Stromal cell of bone marrow (primary cell): ENCODE results near the gene AP2B1.
"Not testable (repeated sequence)": the region's sequence is repeated elsewhere in the genome, so short reads cannot be mapped to it uniquely, and the experiment has no call there.

ENCODE experiments used
- DNase-seq: peaks from one replicate; pipeline ENCODE4 v3.0.0-alpha.2; 2012; ENCODE audit warnings: low read depth

The AP2B1 gene

DNA sequence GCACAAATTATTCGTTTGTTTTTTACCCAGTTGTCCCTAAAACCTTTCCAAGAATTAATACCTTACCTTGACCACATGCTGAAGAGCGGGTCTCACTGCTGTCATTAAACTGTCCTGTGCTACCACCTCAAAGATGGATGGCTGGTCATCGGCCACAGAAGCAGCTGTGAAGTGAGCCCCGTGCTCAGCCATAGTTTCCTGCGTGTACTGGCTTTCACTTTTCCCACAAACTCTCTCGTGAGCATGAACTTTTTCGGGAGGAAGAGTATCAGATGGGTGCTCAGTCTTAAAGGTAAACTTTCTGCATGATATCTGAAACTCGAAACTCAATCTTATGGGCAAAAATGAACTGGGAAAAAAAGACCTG is 9.3 kb upstream of the AP2B1 start:
- DNase-seq, result no peak

DNA sequence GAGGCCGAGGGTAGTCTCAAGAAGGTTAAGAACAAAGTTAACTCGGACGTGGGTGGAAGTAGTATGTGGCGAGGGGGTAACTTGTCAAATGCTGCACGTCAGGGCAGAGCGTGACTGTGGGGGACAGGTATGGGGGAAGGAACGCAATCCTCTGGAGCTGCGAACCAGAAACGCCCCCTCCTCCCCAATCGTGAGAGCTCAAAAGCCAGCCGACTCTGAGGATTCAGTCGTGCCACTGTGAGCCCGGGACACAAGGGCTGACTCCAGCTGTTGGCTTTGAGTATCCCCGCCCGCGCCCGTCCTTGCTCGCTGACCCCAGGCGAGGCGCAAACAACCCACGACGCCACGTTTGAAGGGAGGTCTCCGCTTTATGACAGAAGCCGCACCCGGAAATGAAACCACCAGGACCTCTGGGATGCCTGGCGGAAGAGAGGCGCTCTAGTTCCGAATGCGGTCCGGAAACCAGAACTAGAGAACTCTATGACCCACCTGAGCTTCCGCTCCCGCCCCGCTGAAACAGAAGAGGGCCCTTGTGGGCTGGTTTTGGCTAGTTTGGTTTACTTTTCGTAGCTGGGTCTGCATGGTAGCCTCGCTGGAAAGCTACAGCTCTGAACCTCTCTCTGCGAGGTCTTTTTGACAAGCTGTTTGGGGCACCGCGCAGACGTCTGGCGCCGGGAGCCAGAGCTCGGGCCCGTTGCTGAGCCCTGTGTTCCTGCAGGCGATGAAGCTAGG is 8.8 kb upstream of the AP2B1 start, which contains the start of gene PEX12:
PEX12 (minus strand) TSS at position 375 of the 732 bp plus-strand sequence. CDS start 550 bp downstream, outside the sequence.
- peak; percentile 87 for DNase-seq

DNA sequence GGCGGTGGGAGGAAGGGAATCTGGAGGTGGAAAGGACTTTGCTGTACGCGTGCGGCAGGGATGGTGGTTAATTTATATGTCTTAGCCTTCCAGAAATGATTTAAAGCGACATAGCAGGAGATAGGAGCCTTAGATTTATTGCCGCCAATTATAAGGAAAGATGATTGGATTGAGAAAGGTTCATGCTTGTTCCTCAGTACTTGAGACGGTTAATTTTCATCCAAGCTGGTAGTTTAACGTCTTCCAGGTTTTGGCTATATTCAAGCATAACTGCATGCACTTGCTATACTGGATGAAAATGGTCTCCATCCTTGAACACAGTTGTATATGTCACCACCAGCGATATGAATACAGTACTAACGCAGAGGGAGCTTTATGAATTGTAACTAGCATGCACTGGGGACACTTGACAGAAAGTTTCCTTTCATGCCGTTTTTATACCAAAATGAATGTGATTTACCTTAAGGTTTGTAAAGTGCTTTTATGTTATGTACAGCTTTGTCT is 8.1 kb upstream of the AP2B1 start:
- DNase-seq, result no peak

DNA sequence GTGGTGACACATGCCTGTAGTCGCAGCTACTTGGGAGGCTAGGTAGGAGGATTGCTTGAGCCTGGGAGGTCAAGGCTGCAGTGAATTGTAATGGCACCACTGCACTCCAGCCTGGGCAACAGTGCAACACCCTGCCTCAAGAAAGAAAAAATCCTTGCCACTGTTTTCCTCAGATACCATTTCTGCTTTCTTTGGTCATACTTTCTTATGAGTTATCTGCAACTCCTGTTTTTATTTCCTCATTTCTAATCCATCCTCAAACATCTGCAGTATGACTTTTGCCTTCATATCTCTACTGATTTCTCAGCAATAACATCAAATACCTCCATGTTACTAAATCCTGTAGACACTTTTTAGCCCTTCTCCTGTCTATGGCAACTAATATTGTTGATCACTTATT is 3.1 kb upstream of the AP2B1 start:
- DNase-seq, result no peak

DNA sequence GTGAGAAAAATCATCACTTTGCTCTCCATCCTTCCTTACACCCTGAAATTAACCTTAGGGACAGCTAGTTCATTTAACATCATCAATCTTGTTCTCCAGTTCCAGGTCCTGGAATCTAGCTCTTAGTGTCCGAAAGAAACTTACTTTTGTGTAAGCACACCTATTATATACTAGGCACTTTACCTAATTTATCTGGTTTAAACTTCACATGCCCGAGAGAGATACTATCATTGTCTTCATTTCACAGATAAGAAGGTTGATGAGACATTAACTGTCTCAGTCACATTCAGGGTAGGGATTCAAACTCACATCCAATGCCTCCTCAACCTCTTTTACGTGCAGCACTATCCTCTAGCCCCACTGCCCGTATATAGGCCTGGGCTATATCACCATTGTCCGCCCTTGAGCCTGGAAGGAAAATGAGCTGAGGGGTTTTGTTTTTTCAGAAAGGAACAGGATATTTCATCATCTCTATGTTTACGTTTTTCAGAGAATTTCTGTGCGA is 501 bp upstream of the AP2B1 start:
- no peak for DNase-seq

DNA sequence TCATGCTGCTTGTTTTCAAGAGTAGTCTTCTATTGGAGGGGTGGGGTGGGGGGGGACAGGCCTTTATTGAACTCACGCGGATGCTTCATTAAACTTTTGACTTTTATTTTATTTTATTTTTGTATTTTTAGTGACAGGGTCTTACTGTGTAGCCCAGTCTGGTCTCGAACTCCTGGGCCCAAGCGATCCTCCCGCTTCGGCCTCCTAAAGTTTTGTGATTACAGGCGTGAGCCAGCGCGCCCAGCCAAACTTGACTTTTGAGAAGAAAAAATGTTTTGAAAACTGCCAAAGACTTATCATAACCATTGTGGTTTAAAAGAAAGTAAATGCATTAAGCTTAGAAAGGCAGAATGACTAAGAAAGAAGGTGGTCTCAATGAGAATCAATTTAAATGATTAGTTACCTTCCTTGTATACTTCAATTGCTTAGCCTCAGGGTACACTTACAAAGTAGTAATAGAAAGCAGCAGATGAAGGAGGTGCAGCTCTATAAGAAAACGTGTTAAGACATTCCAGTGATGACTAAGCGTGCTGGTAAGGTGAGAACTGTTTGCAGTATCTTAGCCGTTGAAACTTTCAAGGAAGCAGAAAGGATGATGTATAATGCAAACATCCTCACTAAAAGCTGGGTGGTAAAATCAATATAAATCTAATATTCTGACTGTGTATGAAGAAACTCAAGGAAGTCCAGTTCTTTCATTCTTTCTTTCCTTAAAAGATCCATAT is 1.2 kb downstream of the AP2B1 start:
- no peak for DNase-seq

DNA sequence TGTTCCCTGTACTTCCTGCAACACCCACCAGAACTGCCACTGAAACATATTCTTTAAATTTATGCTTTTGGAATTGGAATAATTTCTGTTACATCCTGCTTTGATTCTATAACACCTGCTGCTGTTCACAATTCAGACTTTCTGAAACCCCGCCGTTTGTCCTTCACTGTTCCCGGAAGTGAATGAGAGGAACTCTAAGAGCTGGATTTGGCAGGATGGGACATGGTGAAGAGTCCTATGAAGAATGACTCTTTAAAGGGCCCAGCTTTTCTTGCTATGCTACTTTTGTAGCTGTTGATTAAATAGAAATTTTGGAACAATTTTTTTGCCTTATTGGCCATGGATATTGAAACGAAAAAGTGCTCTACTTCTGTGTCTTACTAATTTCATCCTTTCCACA is 8.9 kb downstream of the AP2B1 start:
- no peak for DNase-seq

DNA sequence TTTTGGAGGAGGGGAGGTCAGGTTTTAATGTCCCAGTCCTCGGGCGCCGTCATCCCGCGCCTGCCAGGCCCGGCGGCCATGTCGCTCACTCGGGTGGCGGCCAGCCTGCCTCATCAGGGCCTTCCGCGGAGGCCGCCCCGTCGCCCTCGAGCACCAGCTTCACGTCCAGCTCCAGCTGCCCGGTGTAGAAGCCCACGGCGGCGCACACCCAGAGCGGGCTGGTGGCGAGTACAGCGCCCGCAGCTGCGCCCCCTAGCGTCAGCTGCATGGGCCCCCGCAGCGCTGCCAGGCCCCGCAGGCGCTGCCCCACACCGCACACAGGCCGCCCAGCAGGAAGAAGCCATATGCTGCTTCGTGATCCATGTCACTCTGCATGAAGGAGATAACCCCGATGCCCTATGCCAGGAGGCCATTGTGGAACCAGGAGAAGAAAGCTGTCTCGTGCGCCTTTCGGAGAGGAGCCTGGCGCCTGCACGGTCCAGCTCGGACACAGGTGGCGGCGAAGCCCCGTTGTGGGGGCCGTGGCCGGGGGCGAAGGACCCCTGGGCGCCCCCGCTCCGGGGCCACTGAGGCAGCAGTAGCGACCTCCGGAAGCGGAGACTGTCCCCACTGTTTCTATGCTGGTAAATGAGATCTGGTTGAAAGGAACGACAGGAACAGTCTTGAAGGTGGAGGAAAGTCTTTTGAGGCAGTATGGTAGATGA is 9.6 kb downstream of the AP2B1 start:
- no peak for DNase-seq

DNA sequence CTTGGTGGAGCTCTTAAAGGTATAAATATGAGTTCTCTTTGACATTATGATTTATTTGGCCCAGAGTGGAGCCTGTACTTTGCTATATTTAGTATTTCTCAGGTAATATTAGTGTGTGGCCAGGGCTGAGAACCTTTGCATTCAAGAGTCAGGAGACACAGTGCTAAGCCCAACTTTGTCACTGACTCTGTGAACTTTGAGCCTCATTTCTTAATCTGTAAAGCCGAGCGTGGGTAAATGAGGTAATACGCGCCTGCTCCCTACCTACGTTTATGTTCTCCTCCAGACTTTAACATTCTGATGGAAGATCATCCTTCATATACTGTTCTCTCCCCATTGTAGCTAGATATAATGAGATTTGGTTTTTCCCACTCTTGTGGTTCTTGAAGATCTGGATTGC is 10.5 kb downstream of the AP2B1 start:
- no peak for DNase-seq

DNA sequence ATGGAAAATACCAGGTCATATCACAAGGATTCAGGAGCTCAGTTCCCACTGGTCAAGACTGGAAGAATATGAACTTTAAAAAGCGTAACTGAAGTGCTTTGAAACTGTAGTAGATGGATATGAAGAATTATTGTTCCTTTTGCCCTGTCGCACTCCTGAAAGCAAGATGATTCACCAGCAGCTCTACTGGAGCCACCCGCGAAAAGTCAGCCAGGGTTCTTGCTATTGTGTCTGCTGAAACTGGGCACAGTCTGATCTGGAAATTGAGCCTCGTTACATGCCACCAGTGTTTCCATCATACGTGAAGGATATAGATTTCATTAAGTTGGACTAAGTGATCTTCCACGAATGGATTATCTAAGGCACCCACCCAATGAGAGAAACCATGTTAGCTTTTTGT is 16.6 kb downstream of the AP2B1 start:
- no peak for DNase-seq

DNA sequence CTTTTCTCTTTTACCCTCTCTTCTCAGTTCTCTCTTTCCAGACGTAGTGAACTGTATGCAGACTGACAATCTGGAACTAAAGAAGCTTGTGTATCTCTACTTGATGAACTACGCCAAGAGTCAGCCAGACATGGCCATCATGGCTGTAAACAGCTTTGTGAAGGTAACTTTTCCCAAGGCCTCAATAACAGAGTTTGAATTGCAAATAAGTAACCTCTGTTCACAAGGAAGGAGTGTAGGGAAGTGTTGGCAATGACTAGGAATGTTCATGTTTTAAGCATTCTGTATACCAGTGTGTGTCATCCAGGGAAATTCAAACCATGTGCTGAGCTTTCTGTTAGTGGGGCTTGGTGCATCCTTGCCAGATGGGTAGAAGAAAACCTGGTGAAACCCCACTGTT is 18.6 kb downstream of the AP2B1 start:
- no peak for DNase-seq

DNA sequence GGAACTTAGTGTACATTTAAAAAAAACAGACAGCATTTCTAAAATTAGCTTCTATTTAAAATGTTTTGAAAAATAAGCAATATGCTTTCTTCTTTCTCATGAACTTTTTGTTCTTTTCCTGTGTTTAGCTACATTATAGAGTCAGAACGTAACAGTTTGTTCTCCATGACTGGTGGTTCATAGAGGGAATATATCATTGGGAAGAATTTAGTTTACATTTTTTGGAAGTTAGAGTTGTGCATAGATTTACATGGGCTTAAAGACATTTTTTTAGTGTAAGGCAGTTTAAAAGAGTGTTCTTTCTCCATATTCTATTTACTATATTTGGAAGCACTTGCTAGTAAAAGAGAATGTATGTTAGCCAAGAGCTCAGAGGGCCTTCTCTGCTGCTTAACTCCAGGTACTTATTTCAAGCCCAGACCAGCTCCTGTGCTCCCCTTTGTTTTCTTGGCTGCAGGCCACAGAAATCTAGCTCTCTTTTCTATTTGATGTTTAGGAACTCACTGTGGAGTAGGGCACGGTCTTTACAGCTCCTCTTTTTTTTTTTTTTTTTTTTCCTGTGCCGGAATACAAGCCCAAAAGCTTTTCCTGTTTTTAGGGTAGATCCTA is 20.2 kb downstream of the AP2B1 start:
- DNase-seq, result no peak

DNA sequence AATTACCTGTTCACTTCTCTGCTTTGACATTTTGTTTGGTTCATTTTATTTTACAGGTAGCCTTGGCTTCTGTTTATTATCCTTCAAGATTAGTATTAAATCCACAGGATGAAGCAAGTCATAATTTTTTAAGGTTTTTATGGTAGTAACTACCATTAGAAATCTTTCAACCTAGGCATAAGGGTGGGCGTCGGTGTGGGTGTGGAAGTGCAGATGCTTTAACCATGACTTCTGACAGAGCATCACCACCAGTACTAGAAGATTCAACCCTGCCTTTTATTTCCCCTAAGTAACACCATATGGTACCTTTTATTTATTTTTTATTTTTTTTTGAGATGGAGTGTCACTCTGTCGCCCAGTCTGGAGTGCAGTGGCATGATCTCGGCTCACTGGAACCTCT is 22.7 kb downstream of the AP2B1 start:
- DNase-seq, result no peak

DNA sequence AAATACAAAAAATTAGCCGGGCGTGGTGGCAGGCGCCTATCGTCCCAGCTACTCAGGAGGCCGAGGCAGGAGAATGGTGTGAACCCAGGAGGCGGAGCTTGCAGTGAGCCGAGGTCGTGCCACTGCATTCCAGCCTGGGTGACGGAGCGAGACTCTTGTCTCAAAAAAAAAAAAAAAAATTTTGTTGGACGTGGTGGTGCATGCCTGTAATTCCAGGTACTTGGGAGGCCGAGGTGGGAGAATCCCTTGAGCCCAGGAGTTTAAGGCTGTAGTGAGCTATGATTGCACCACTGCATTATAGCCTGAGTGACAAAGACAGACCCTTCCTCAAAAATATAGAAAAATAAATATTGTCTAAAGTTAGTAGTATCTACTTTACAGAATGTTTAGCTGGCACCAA is 23.6 kb downstream of the AP2B1 start:
- DNase-seq, result not testable (repeated sequence)

DNA sequence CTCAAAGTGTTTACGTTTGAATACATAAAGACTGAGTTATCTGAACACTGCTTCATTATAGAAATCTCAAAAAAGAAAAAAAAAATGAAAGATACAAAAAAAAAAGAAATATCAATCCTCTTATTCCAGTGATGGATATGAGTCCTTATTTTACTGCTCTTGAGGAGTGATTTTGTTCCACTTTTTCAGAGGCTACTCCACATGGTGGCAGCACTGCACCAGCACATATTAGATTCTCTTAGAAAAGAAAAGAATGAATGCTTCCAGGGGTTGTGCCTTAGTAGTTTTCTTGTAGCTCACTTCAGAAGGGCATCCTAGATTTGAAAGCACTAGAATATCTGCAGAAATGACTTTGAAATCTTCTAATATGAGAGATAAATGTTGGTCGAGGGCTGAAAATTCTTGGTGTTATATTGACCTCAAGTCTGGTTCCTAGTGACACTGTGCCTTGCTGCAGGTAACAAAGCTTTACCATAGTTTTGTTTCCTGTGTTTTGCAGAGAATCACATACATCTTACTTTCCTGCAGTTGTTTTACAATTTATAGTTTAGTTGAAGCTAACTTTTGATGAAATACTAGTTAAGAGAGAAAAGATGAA is 25.9 kb downstream of the AP2B1 start:
- peak; percentile 37 for DNase-seq

DNA sequence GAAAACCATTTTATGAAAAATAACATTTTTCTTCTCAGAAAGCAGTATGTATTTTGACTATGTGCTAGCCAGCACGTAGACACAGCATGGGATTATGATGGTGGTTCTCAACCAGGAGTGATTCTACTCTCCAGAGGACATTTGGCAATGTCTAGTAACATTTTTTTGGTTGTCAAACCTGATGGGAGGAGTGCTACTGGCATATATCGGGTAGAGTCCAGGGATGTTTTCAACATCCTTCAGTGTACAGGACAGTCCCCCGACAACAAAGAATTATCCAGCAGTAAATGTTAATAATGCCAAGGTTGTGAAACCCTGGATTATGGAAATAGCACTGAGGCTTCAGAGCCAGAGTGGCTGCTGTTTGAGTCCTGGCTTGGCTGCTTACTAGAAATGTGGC is 27.7 kb downstream of the AP2B1 start:
- no peak for DNase-seq

DNA sequence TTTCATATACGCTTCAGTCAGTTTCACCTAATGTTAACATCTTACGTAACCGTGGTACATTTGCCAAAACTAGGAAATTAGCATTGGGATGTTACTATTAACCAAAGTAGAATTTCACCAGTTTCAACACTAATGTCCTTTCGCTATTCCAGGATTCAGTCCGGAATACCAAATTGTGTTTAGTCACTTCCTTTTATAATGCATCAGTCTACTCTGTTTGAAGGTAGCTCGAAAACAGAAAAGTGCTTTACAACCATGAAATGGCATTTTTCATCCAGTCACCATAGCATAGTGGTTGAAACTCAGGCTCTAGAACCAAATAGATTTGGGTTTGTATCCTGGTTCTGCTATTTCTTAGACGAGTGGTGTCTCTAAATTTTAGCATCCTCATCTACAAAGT is 29.4 kb downstream of the AP2B1 start:
- no peak for DNase-seq

DNA sequence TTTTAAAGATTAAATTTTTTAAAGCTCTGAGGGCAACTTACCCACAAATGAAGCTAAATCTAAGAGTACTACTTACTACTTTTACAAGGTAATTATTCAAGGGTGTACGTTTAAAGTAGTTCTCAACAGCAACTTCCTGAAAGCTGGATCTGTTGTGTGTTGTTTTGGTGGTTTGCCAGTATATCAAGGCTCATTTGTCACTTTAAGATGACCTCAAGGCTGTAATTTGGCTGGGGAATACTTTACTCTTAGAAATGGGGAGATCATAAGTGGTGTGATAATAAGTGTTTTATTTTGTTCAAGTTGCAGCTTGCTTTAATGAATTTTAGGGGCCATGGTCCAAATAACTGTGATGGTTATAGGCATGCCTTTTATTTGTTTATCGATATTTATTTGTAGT is 30.4 kb downstream of the AP2B1 start:
- no peak for DNase-seq

DNA sequence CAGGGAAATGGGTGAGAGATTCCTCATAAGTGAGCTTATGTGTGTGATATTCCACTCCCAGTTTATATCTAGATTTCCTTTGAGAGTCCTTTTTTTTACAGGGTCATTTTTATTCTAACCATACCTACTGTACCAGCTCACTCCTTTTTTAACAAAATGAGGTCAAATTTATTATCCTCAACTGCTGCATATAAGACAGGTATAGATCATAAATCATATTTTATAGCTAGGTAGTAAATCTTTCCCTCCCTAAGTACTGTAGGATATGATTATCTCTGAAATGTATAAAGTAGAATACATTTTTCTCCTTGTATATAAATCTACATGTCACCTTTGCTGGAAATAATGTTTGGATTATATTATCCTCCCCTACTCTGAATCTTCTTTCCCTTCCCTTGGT is 31.5 kb downstream of the AP2B1 start:
- no peak for DNase-seq

DNA sequence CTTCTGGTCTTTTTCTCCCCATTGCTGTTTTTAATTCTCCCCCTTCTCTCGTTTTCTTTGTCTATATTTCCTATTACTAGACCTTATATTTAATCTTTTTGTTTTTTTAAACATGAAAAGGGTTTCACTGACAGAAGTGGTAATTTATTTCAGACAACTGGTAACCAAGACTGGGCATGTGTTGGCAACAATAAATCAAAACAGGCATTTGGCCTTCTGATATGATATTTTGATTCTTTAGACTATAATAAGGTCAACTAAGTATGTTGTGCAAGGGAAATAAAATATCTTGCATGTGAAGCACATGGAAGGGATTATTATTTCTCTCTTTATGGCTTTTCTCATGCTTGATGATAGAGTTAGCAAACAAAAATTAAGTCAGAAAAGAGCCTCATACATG is 34.6 kb downstream of the AP2B1 start:
- no peak for DNase-seq

DNA sequence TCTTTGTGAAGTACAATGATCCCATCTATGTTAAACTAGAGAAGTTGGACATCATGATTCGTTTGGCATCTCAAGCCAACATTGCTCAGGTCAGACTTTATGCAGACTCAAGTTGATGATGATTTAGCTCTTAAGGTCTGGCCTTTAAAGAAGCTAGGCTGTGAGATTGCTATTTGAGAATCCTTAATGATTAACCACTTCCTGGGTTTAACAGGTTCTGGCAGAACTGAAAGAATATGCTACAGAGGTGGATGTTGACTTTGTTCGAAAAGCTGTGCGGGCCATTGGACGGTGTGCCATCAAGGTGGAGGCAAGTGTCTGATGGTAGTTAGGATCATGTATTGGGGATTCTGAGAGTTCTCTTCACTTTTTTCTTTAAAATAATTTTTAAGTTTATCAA is 40.3 kb downstream of the AP2B1 start:
- no peak for DNase-seq
